ENCODE data around the gene INTS7.
A peak's percentile ranks its signal among the peaks of the same experiment; 100 is the strongest.
"Not testable (repeated sequence)": the region's sequence is repeated elsewhere in the genome, so short reads cannot be mapped to it uniquely, and the experiment has no call there.

INTS7 gene

DNA sequence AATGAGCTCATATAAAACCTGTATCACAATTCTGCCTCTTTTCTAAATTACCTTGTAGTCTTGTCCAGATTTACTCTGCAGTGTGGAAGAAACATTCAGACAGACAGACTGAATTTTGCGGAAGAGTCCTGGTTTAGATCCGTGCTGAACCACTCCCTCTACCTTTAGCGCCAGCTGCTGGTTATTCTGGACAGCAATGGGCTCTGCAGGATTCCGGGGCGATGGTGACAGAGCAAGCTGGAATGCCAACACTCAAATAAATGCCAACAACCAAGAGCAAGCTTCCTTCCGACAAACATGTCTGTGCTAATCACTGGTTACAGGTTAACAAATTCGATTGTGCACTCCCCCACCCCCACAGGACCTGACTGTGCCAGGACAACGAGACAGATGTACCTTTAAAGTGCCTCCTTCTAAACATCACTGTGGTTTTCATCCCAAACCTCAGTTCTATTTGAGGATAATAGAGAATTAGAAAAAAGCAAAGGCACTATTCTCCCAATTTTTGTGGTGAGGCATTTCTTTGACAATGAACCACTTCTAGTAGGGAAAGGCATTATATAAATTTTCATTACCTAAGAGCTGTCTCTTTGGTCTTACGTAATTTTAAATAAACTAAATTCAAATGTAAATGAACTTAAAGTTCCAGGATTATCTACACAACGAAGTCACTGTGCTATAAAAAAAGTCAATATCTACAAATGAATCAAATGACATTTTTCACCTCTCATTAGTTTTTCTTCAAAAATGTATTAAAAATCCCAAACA lies 90.4 kb downstream of the INTS7 start:
- TF ChIP-seq, protein P1, sequence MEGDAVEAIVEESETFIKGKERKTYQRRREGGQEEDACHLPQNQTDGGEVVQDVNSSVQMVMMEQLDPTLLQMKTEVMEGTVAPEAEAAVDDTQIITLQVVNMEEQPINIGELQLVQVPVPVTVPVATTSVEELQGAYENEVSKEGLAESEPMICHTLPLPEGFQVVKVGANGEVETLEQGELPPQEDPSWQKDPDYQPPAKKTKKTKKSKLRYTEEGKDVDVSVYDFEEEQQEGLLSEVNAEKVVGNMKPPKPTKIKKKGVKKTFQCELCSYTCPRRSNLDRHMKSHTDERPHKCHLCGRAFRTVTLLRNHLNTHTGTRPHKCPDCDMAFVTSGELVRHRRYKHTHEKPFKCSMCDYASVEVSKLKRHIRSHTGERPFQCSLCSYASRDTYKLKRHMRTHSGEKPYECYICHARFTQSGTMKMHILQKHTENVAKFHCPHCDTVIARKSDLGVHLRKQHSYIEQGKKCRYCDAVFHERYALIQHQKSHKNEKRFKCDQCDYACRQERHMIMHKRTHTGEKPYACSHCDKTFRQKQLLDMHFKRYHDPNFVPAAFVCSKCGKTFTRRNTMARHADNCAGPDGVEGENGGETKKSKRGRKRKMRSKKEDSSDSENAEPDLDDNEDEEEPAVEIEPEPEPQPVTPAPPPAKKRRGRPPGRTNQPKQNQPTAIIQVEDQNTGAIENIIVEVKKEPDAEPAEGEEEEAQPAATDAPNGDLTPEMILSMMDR (IDR thresholded peaks at IDR 0.05) = no peak
- no peak overlapping the region for H3K4me3 ChIP-seq
- DNase-seq (ENCODE audit: low spot score) = no peak
- no peak overlapping the region for H3K27ac ChIP-seq

DNA sequence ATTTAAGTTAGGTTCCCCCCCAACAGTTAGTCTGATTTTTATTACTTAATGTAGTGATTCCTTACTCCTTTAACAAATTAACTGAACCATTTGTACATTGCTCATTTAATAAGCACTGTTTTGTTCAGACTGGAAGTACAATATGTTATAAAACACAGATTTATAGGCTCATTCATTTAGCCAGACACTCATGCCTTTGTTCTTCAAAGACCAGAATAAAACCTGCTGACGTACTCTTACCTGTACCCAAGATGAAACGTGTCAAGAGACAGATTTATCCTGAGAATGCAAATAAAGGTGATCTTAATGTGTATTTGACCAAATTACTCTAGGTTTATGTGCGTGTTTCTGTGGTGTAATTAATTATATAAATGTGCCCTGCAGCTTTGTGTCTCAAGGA lies 92.8 kb downstream of the INTS7 start:
- no peak overlapping the region for H3K27ac ChIP-seq
- TF ChIP-seq, protein P1 (IDR thresholded peaks at IDR 0.05) = no peak
- H3K4me3 ChIP-seq = no peak overlapping the region

DNA sequence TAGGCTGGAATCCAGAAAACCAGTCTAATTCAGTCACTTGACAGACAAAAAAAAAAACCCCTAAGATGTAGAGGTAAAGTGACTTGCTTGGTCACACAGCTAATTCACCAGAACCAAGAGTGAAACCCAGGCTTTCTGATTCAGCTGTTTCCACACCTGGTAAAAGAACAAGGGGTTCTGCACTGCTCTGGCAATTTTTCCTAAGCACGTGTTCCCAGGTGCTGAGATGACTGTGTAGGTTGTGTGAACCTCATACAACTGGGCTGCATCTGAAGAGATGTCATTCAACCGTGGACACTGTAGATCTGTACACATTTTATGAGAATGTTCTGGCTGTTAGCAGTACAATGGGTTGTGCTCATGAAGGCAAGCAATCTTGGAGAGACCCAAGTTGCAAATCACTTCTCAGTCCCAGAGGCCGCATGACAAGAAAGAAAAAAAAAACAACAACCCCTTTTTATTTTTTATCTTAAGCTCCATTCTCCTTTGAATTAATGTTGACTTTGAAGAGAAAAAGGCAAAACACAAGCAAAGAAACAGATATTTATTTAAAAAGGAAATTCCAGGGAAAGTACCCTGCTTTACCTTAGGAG lies 95.4 kb downstream of the INTS7 start:
- TF ChIP-seq, protein P1 (IDR thresholded peaks at IDR 0.05) = no peak
- no peak for DNase-seq (ENCODE audit: low spot score)
- H3K4me3 ChIP-seq = no peak overlapping the region
- no peak overlapping the region for H3K27ac ChIP-seq

More for the DNA sequence above, 92.8 kb downstream of the INTS7 start:
- no peak for DNase-seq (ENCODE audit: low spot score)

DNA sequence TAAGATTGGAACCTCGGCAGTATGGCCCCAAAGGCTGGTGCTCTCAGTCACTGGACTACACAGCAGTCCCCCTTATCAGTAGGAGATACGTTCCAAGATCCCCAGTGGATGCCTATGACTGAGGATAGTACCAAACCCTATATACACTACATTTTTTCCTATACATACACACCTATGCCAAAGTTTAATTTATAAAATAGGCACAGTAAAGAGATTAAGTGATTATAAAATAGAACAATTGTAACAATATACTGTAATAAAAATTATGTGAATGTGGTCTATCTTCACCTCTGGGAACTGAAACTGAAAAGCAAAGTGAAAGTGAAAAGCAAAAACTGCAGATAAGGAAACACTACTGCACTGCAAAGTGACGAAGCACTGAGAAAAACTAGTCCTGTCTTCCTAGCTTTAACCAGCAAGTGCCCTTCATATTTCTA lies 96.8 kb downstream of the INTS7 start:
- no peak for DNase-seq (ENCODE audit: low spot score)
- H3K4me3 ChIP-seq = peak overlapping the region; percentile 50
- no peak overlapping the region for H3K27ac ChIP-seq
- TF ChIP-seq, protein P1 (IDR thresholded peaks at IDR 0.05) = no peak

DNA sequence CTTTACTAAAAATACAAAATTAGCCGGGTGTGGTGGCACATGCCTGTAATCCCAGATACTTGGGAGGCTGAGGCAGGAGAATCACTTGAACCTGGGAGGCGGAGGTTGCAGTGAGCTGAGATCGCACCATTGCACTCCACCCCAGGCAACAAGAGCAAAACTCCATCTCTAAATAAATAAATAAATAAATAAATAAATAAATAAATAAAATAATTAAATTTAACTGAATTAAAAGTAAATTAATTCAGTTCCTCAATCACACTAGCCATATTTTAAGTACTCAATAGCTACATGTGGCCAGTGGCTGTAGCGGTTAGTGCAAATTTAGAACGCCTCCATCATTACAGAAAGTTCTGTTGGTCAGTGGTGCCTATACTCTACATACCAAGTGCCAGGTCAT lies 97.9 kb downstream of the INTS7 start:
- H3K4me3 ChIP-seq; H3K27ac ChIP-seq; DNase-seq (ENCODE audit: low spot score): not testable (repeated sequence)

DNA sequence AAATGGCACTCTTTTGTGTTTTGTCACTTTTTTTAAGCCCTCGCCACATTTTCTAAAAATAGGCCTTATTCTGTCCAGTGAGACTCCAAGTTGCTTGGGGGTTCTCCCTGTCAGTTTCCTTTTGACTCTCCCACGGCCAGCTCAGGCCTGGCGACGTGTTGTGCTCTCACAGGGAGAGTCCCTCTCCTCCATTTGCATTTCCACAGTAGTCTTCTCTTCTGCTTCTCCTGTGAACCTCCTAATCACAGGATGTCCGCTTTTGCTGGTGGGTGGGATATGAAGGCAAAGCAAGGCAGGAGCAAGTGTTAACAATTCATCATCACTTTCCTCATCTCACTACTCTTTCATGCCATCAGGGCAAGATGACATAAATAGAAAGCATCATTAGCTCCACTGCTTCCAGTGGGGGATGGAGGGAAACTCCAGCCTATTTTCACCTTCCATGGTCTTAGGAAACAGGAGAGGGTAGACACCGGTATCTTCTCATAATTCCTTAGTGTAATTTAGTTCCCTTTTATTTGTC lies 99.8 kb downstream of the INTS7 start:
- no peak for DNase-seq (ENCODE audit: low spot score)
- H3K4me3 ChIP-seq = no peak overlapping the region
- TF ChIP-seq, protein P1 (IDR thresholded peaks at IDR 0.05) = no peak
- no peak overlapping the region for H3K27ac ChIP-seq

DNA sequence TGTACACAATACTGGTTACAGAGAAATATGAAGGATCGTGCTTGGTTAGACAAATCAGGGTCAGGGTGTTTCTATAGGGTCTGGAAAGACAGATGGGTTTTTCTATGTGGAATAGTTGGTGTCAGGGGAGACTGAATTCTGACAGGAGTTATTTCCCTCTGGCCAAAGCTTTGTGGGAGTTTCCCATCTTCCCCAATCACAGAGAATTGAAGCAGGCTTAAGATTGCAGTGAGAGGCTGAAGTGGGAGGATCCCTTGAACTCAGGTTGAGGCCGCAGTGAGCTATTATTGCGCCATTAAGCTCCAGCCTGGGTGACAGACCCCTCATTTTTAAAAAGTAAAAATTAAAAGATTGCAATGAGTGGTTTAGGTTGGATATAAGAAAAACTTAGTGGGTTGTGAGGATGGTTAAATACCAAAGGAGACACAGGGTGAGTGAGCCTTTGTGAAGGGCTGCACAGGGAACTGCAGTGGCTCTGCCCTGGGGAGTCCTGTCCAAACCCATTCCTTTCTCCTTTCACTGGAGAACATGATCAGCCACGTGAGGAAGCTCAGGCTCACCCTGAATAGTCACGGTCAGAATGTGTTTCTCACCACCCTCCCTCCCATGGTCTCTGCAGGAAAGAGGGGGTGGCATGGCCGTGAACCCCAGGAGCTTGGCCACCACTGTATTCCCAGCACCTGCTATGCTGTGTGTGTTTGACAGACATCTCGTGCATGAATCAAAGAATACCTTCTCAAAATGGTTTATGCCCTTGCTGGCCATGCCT lies 101.2 kb downstream of the INTS7 start:
- TF ChIP-seq, protein P1 (IDR thresholded peaks at IDR 0.05) = no peak
- Histone ChIP-seq H3K27ac (no peak overlapping the region), H3K4me3 (no peak overlapping the region)
- DNase-seq (ENCODE audit: low spot score) = no peak

Measured in coronary artery (tissue), 2 donors.